K562 (cell line): ENCODE data around the gene ZDHHC19. TPM values are rescaled to one million over a fixed set of nuclear protein-coding genes. Genes with fewer than 3 reads are reported as not detected.

ENCODE experiments used
- CHD7 ChIP-seq: fragments of 200-600 bp; sonication (generic); IDR thresholded peaks from one replicate; pipeline ENCODE4 v1.6.1; 2012; ENCODE audit warnings: mild to moderate bottlenecking, low read depth, low read length, inconsistent platforms
- HLTF ChIP-seq: fragments of 450-650 bp; IDR thresholded peaks from 2 replicates; pipeline ENCODE4 v1.6.1; 2016
- IRF2 ChIP-seq: sonication (generic); formaldehyde crosslinking; IDR thresholded peaks from 2 replicates; pipeline ENCODE4 v1.8.1; 2022; ENCODE audit warnings: mild to moderate bottlenecking, missing genetic modification reagents
- LARP7 ChIP-seq: fragments of 450-650 bp; IDR thresholded peaks from 2 replicates; pipeline ENCODE4 v1.6.1; 2016
- NCOR1 ChIP-seq: fragments of 450-650 bp; IDR thresholded peaks from 2 replicates; pipeline ENCODE4 v1.6.1; 2016; ENCODE audit warnings: mild to moderate bottlenecking, moderate library complexity
- SMAD1 ChIP-seq: fragments of 150-350 bp; IDR thresholded peaks from 2 replicates; pipeline ENCODE4 v1.6.1; 2014; ENCODE audit warnings: low read length, low read depth; ENCODE audit not compliant: partially characterized antibody
- ZKSCAN8 ChIP-seq: fragments of 200-800 bp; sonication (Bioruptor generic); IDR thresholded peaks from 2 replicates; pipeline ENCODE4 v1.6.1; 2016; ENCODE audit warnings: missing genetic modification characterization, missing compliant biosample characterization
- ZNF124 ChIP-seq: sonication (generic); formaldehyde crosslinking; IDR thresholded peaks from 2 replicates; pipeline ENCODE4 v1.8.1; 2022; ENCODE audit warnings: missing genetic modification reagents
- ZNF280B ChIP-seq: fragments of 250-450 bp; sonication (Bioruptor Pico); IDR thresholded peaks from 2 replicates; pipeline ENCODE4 v1.5.1; 2021; ENCODE audit warnings: mild to moderate bottlenecking
- ZNF644 ChIP-seq: fragments of 200-800 bp; sonication (Bioruptor generic); IDR thresholded peaks from 2 replicates; pipeline ENCODE4 v1.6.1; 2016; ENCODE audit warnings: low read depth, missing genetic modification characterization, missing compliant biosample characterization
- polyA plus RNA-seq, 8 experiments: library from polyadenylated mRNA; depleted of rRNA in 4 of 8; stranded (reverse) in 5 of 8; unstranded in 3 of 8; fragments of >200 nt; fragmentation: Nextera tagmentation in 2 of 8; fragmentation: Illumina TruSeq in 1 of 8; extraction: Ambion mirVana in 2 of 8; extraction: Trizol in 1 of 8; gene quantifications; 2 replicates each; pipeline versions ENCODE4 v1.2.1 to v1.2.3, GENCODE V29; 2011 to 2014; ENCODE audit warnings: inconsistent platforms in 1 of 8, missing spikeins in 1 of 8
- total RNA-seq, 7 experiments: library from RNA; depleted of rRNA in 6 of 7; stranded (reverse); fragments of >200 nt in 6 of 7; fragmentation: Illumina TruSeq in 2 of 7; extraction: Trizol in 2 of 7; gene quantifications; 2 replicates each; pipeline versions ENCODE4 v1.2.1 to v1.2.3, GENCODE V29; 2011 to 2021; ENCODE audit warnings: low replicate concordance in 1 of 7
- TF ChIP-seq, protein P1 (sequence below): sonication (generic); formaldehyde crosslinking; IDR thresholded peaks from 2 replicates; pipeline ENCODE4 v1.8.1; 2022; ENCODE audit warnings: missing genetic modification reagents
- TF ChIP-seq, protein P2 (sequence below): sonication (generic); formaldehyde crosslinking; IDR thresholded peaks from 2 replicates; pipeline ENCODE4 v1.8.1; 2023; ENCODE audit warnings: mild to moderate bottlenecking, missing genetic modification reagents

Gene ZDHHC19
- total and polyA plus RNA-seq, 9 of the 15 experiments (the other 6 are each of a cell fraction or from before 2014, with no cell fraction given): 0.40 to 5.5 (median 1.1) TPM

DNA sequence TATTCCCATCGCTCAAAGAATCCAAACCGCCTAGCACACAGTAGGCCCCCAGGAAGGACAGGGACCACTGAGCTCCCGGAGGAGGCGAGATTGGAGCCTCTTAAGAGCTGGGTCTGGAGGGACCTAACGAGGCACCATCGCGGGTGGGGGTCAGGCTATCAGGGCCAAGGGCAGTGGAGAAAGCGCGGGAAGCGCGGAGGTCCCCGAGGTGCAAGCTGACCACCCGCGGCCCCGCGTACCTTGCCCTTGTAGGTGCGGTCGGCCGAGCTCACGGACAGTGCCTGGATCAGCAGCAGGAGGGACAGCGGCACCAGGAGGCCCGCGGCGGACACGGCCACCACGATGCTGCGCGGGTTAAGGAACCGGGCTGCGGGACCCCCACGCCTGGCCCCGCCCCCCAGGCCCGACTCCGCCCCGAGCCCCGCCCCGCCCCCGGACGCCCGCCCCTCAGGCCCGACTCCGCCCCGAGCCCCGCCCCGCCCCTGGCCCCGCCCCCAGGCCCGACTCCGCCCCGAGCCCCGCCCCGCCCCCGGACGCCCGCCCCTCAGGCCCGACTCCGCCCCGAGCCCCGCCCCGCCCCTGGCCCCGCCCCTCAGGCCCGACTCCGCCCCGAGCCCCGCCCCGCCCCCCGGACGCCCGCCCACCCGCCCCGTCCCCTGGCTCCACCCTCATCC is 3.9 kb downstream of the ZDHHC19 start (continued):
- TF ChIP-seq HLTF (no peak), ZNF280B (CRISPR knock-in tag) (no peak), CHD7 (no peak), NCOR1 (no peak), IRF2 (CRISPR knock-in tag) (no peak), LARP7 (no peak), ZKSCAN8 (no peak), ZNF124 (CRISPR knock-in tag) (no peak), SMAD1 (no peak), ZNF644 (tag) (no peak)
- TF ChIP-seq, protein P1, sequence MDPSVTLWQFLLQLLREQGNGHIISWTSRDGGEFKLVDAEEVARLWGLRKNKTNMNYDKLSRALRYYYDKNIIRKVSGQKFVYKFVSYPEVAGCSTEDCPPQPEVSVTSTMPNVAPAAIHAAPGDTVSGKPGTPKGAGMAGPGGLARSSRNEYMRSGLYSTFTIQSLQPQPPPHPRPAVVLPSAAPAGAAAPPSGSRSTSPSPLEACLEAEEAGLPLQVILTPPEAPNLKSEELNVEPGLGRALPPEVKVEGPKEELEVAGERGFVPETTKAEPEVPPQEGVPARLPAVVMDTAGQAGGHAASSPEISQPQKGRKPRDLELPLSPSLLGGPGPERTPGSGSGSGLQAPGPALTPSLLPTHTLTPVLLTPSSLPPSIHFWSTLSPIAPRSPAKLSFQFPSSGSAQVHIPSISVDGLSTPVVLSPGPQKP: no peak
- TF ChIP-seq, protein P2, sequence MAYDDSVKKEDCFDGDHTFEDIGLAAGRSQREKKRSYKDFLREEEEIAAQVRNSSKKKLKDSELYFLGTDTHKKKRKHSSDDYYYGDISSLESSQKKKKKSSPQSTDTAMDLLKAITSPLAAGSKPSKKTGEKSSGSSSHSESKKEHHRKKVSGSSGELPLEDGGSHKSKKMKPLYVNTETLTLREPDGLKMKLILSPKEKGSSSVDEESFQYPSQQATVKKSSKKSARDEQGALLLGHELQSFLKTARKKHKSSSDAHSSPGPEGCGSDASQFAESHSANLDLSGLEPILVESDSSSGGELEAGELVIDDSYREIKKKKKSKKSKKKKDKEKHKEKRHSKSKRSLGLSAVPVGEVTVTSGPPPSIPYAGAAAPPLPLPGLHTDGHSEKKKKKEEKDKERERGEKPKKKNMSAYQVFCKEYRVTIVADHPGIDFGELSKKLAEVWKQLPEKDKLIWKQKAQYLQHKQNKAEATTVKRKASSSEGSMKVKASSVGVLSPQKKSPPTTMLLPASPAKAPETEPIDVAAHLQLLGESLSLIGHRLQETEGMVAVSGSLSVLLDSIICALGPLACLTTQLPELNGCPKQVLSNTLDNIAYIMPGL: no peak
